ENCODE results near the gene PHF13. TPM values are rescaled to one million over a fixed set of nuclear protein-coding genes. Genes with fewer than 3 reads are reported as not detected.
A peak's percentile ranks its signal among the peaks of the same experiment; 100 is the strongest.

The PHF13 gene
- total and polyA plus RNA-seq, 9 of the 15 experiments (the other 6 are each of a cell fraction or from before 2014, with no cell fraction given), result 1.8 to 36.1 (median 11.7) TPM

- TF ChIP-seq NBN (IDR thresholded peaks at IDR 0.05; ENCODE audit: low read depth), result no peak
- no peak for TF ChIP-seq MYBL2 (IDR thresholded peaks at IDR 0.05; ENCODE audit: low read depth)
- 0 out of 2 replicates have a peak, but pooled peaks have one; percentile 3 for TF ChIP-seq MYBL2 (CRISPR knock-in tag; IDR thresholded peaks at IDR 0.05; ENCODE audit: borderline replicate concordance)
- TF ChIP-seq SAFB2 (IDR thresholded peaks at IDR 0.05; ENCODE audit: borderline replicate concordance, low read depth, low read length, severe bottlenecking), result no peak
- no peak for TF ChIP-seq ZZZ3 (IDR thresholded peaks at IDR 0.05)
- no peak for TF ChIP-seq ZNF717 (CRISPR knock-in tag; IDR thresholded peaks at IDR 0.05)
- 0 out of 2 replicates have a peak, but pooled peaks have one; percentile 12 for TF ChIP-seq ZBTB7A (IDR thresholded peaks at IDR 0.05; ENCODE audit: borderline replicate concordance, control insufficient read depth, low read depth, low read length)
- no peak; the same call in 1 of the 2 replicates for TF ChIP-seq POLR2A (conservative IDR thresholded peaks at IDR 0.05)
- no peak for TF ChIP-seq NR2C1 (IDR thresholded peaks at IDR 0.05)
- no peak for TF ChIP-seq NR2C1 (tag; IDR thresholded peaks at IDR 0.05)
- TF ChIP-seq CLOCK (CRISPR knock-in tag; IDR thresholded peaks at IDR 0.05; ENCODE audit: borderline replicate concordance), result no peak
- no peak for TF ChIP-seq ZFP30 (CRISPR knock-in tag; IDR thresholded peaks at IDR 0.05; ENCODE audit: borderline replicate concordance)
- TF ChIP-seq E4F1 (CRISPR knock-in tag; IDR thresholded peaks at IDR 0.05; ENCODE audit: borderline replicate concordance), result no peak
- peak; percentile 31; the same call in 1 of the 2 replicates for TF ChIP-seq PREB (CRISPR knock-in tag; IDR thresholded peaks at IDR 0.05)
- TF ChIP-seq ZNF384 (IDR thresholded peaks at IDR 0.05; ENCODE audit: low read depth, low read length), result no peak
- TF ChIP-seq GTF2A2 (tag; IDR thresholded peaks at IDR 0.05), result 0 out of 2 replicates have a peak, but pooled peaks have one; percentile 19
- TF ChIP-seq DACH1 (IDR thresholded peaks at IDR 0.05; ENCODE audit: partially characterized antibody), result no peak
- TF ChIP-seq MIER1 (IDR thresholded peaks at IDR 0.05; ENCODE audit: low read depth), result no peak
- no peak; the same call in 1 of the 2 replicates for TF ChIP-seq STAG1 (CRISPR knock-in tag; IDR thresholded peaks at IDR 0.05; ENCODE audit: borderline replicate concordance)
- no peak for TF ChIP-seq ZNF551 (CRISPR knock-in tag; IDR thresholded peaks at IDR 0.05)
- TF ChIP-seq MITF (IDR thresholded peaks at IDR 0.05), result peak; percentile 30; the same call in 1 of the 2 replicates
- TF ChIP-seq ZNF121 (CRISPR knock-in tag; conservative IDR thresholded peaks at IDR 0.05), result no peak
These were observed 11.4 kb upstream of the PHF13 start (continued) for GRCh38 chr1:6601923-6602668.

Measured in K562 (cell line).